Measurements from ENCODE around the gene H6PD.

H6PD gene

GRCh38 chr1:9294910-9295636, 60.5 kb downstream of the H6PD start (continued):
- 0 out of 2 replicates have a peak, but pooled peaks have one; percentile 18 for TF ChIP-seq KLF8 (tag by site-specific recombination; IDR thresholded peaks at IDR 0.05)
- no peak for TF ChIP-seq ZNF510 (tag by site-specific recombination; IDR thresholded peaks at IDR 0.05; ENCODE audit: insufficient replicate concordance)
- TF ChIP-seq, protein P1, sequence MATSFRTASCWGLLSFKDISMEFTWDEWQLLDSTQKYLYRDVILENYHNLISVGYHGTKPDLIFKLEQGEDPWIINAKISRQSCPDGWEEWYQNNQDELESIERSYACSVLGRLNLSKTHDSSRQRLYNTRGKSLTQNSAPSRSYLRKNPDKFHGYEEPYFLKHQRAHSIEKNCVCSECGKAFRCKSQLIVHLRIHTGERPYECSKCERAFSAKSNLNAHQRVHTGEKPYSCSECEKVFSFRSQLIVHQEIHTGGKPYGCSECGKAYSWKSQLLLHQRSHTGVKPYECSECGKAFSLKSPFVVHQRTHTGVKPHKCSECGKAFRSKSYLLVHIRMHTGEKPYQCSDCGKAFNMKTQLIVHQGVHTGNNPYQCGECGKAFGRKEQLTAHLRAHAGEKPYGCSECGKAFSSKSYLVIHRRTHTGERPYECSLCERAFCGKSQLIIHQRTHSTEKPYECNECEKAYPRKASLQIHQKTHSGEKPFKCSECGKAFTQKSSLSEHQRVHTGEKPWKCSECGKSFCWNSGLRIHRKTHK (tag by site-specific recombination; IDR thresholded peaks at IDR 0.05), result no peak
- no peak for TF ChIP-seq ZSCAN5A (tag by site-specific recombination; IDR thresholded peaks at IDR 0.05)

DNA sequence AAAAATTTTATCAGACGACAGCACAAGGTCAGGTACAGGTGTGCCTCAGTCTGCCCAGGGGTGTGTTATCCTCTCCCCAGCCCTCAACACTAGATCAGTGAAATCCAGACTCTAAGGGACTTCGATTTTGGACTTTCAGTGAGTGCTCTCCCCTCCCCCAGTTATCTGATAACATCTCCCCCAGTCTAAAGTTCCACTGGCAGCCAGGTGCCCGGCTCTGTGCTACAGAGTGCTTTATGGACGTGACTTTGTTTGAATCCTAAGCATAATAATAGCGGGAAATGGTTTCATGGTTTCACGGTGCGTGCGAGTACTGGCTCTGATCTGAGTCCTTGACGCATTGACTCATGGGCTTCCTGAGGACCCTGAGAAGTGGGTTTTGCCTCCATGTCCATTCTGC, 61.3 kb downstream of the H6PD start:
- TF ChIP-seq, protein P2, sequence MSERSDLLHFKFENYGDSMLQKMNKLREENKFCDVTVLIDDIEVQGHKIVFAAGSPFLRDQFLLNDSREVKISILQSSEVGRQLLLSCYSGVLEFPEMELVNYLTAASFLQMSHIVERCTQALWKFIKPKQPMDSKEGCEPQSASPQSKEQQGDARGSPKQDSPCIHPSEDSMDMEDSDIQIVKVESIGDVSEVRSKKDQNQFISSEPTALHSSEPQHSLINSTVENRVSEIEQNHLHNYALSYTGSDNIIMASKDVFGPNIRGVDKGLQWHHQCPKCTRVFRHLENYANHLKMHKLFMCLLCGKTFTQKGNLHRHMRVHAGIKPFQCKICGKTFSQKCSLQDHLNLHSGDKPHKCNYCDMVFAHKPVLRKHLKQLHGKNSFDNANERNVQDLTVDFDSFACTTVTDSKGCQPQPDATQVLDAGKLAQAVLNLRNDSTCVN (tag by site-specific recombination; optimal IDR thresholded peaks at IDR 0.05), result no peak
- TF ChIP-seq ATF2 (tag by site-specific recombination; IDR thresholded peaks at IDR 0.05; ENCODE audit: low read depth), result no peak
- TF ChIP-seq GLI2 (tag by site-specific recombination; IDR thresholded peaks at IDR 0.05; ENCODE audit: borderline replicate concordance, low read depth), result no peak
- no peak for TF ChIP-seq ZNF335 (tag by site-specific recombination; conservative IDR thresholded peaks at IDR 0.05)
- TF ChIP-seq, protein P3, sequence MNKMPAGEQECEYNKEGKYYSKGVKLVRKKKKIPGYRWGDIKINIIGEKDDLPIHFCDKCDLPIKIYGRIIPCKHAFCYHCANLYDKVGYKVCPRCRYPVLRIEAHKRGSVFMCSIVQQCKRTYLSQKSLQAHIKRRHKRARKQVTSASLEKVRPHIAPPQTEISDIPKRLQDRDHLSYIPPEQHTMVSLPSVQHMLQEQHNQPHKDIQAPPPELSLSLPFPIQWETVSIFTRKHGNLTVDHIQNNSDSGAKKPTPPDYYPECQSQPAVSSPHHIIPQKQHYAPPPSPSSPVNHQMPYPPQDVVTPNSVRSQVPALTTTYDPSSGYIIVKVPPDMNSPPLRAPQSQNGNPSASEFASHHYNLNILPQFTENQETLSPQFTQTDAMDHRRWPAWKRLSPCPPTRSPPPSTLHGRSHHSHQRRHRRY (tag by site-specific recombination; IDR thresholded peaks at IDR 0.05), result no peak
- no peak for TF ChIP-seq ZSCAN5A (tag by site-specific recombination; IDR thresholded peaks at IDR 0.05)
- no peak for TF ChIP-seq ZNF23 (tag by site-specific recombination; IDR thresholded peaks at IDR 0.05; ENCODE audit: borderline replicate concordance)
- ChIA-PET POLR2A (no interaction called here), CTCF (interaction anchor here (1.7 kb wide), 1 partner anchor 160 kb away, joined by 5 read pairs; no protein-coding TSS in a partner anchor)
- no peaks in the 10 kb centered on the region for H3K9me3 ChIP-seq (ENCODE audit: control insufficient read depth, insufficient read depth, low read depth, low read length)
- no peak overlapping the region for H3K4me3 ChIP-seq (ENCODE audit: low read depth, low read length)
- H3K36me3 ChIP-seq (ENCODE audit: control insufficient read depth in 2 of 2, insufficient read depth in 1 of 2, low read length in 2 of 2), result peaks cover 0 to 3% of the 10 kb centered on the region in 2 experiments; a peak in 1 of 3 replicates
- H3K27ac ChIP-seq (ENCODE audit: extremely low read depth, low read depth, low read length), result no peak overlapping the region
- H3K4me1 ChIP-seq (ENCODE audit: control insufficient read depth, insufficient read depth, low read length), result no peaks in the 10 kb centered on the region

- no peak overlapping the region for H3K27ac ChIP-seq (ENCODE audit: extremely low read depth, low read depth, low read length)
- ChIA-PET POLR2A (no interaction called here), CTCF (no interaction called here)
- H3K36me3 ChIP-seq (ENCODE audit: control insufficient read depth in 2 of 2, insufficient read depth in 1 of 2, low read length in 2 of 2), result peaks cover 0 to 3% of the 10 kb centered on the region in 2 experiments; a peak in 1 of 3 replicates
- no peaks in the 10 kb centered on the region for H3K4me1 ChIP-seq (ENCODE audit: control insufficient read depth, insufficient read depth, low read length)
- no peak overlapping the region for H3K4me3 ChIP-seq (ENCODE audit: low read depth, low read length)
- H3K9me3 ChIP-seq (ENCODE audit: control insufficient read depth, insufficient read depth, low read depth, low read length), result no peaks in the 10 kb centered on the region
- TF ChIP-seq ZNF324 (tag by site-specific recombination; IDR thresholded peaks at IDR 0.05) (no peak), ZNF23 (tag by site-specific recombination; IDR thresholded peaks at IDR 0.05; ENCODE audit: borderline replicate concordance) (no peak), KLF16 (tag by site-specific recombination; IDR thresholded peaks at IDR 0.05) (no peak), ZNF169 (tag by site-specific recombination; IDR thresholded peaks at IDR 0.05) (no peak), ZNF600 (tag by site-specific recombination; IDR thresholded peaks at IDR 0.05) (no peak), ZNF658 (tag by site-specific recombination; IDR thresholded peaks at IDR 0.05) (no peak), ZNF221 (tag by site-specific recombination; IDR thresholded peaks at IDR 0.05; ENCODE audit: borderline replicate concordance) (no peak), ZNF24 (tag by site-specific recombination; IDR thresholded peaks at IDR 0.05) (no peak)
- TF ChIP-seq, protein P4, sequence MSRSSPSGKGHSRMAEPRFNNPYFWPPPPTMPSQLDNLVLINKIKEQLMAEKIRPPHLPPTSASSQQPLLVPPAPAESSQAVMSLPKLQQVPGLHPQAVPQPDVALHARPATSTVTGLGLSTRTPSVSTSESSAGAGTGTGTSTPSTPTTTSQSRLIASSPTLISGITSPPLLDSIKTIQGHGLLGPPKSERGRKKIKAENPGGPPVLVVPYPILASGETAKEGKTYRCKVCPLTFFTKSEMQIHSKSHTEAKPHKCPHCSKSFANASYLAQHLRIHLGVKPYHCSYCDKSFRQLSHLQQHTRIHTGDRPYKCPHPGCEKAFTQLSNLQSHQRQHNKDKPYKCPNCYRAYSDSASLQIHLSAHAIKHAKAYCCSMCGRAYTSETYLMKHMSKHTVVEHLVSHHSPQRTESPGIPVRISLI (tag by site-specific recombination; IDR thresholded peaks at IDR 0.05), result no peak
Observed at GRCh38 chr1:9296850-9297249, 62.3 kb downstream of the H6PD start.
